Breast epithelium (tissue), 4 donors: ENCODE data around the gene OR4D1. TPM values are rescaled to one million over a fixed set of nuclear protein-coding genes. Genes with fewer than 3 reads are reported as not detected.

Experiments used
- DNase-seq, 2 donors: peaks; one replicate each; pipeline ENCODE4 v3.0.0-alpha.2; 2019; ENCODE audit warnings: low spot score in 2 of 2
- H3K27ac ChIP-seq, 2 donors: fragments of 200-600 bp; sonication (generic) in 1 of 2; one replicate each; pipeline ENCODE4 v1.5.1; 2016 to 2019; ENCODE audit warnings: mild to moderate bottlenecking in 1 of 2
- H3K27me3 ChIP-seq, 2 donors: fragments of 200-600 bp; sonication (generic) in 1 of 2; one replicate each; pipeline versions ENCODE4 v1.5.1 to v1.6.0; 2017 to 2019; ENCODE audit warnings: control low read depth in 1 of 2, mild to moderate bottlenecking in 1 of 2
- H3K36me3 ChIP-seq: fragments of 200-600 bp; one replicate; pipeline ENCODE4 v1.5.1; 2019
- H3K4me1 ChIP-seq, 2 donors: fragments of 200-600 bp; sonication (generic); one replicate each; pipeline ENCODE4 v1.5.1; 2016 to 2019; ENCODE audit warnings: control low read depth in 1 of 2
- H3K4me3 ChIP-seq, 3 donors: fragments of 200-600 bp; sonication (generic); 1 replicate in 2 of 3; 2 replicates in 1 of 3; pipeline ENCODE4 v1.5.1; 2016 to 2019; ENCODE audit warnings: mild to moderate bottlenecking in 3 of 3, moderate library complexity in 2 of 3
- H3K9me3 ChIP-seq, 2 donors: fragments of 200-600 bp; sonication (generic) in 1 of 2; one replicate each; pipeline ENCODE4 v1.5.1; 2016 to 2019; ENCODE audit warnings: control low read depth in 1 of 2
- CTCF ChIP-seq, 3 donors: fragments of 450-650 bp; IDR thresholded peaks; one replicate each; pipeline ENCODE4 v1.5.1; 2016 to 2017; ENCODE audit warnings: antibody characterized with exemption in 3 of 3, mild to moderate bottlenecking in 3 of 3, moderate library complexity in 3 of 3
- POLR2A ChIP-seq: fragments of 450-650 bp; IDR thresholded peaks from one replicate; pipeline ENCODE4 v1.6.1; 2016; ENCODE audit warnings: antibody characterized with exemption, mild to moderate bottlenecking, moderate library complexity
- POLR2AphosphoS5 ChIP-seq, 3 donors: sonication (generic); formaldehyde crosslinking; IDR thresholded peaks; one replicate each; pipeline ENCODE4 v1.6.1; 2017; ENCODE audit warnings: antibody characterized with exemption in 3 of 3
- intact Hi-C: fragments of 100-400 bp; cut with DNase I; formaldehyde crosslinking; loops from one replicate; pipeline ENCODE4 v1.15.1; 2023; ENCODE audit warnings: low total_unique reads
- total RNA-seq, 3 donors: library from RNA; depleted of rRNA; stranded (reverse); fragments of >200 nt; gene quantifications; one replicate each; pipeline ENCODE4 v1.1.0, GENCODE V29; 2016

Gene OR4D1
- total RNA-seq, 3 donors from 2014 or later, result not detected

GRCh38 chr17:58161566-58161965 lies 13.4 kb downstream of the OR4D1 start:
- no peak for DNase-seq
- Histone ChIP-seq H3K27ac (no peak overlapping the region), H3K27me3 (peaks cover 0 to 23% of the 10 kb centered on the region in 2 donors), H3K4me1 (no peaks in the 10 kb centered on the region), H3K4me3 (no peak overlapping the region), H3K36me3 (no peaks in the 10 kb centered on the region), H3K9me3 (peaks cover 0 to 6% of the 10 kb centered on the region in 2 donors)
- TF ChIP-seq POLR2AphosphoS5 (IDR thresholded peaks at IDR 0.05), result no peak
- no peak for TF ChIP-seq CTCF (IDR thresholded peaks at IDR 0.05)
- TF ChIP-seq POLR2A, result no peak
- intact Hi-C loops, result no loop called here

GRCh38 chr17:58165981-58166380 lies 17.8 kb downstream of the OR4D1 start:
- Histone ChIP-seq H3K27me3 (peaks cover 0 to 25% of the 10 kb centered on the region in 2 donors), H3K9me3 (peaks cover 0 to 6% of the 10 kb centered on the region in 2 donors), H3K4me1 (no peaks in the 10 kb centered on the region), H3K36me3 (no peaks in the 10 kb centered on the region), H3K27ac (no peak overlapping the region), H3K4me3 (no peak overlapping the region)
- intact Hi-C loops, result no loop called here
- DNase-seq, result no peak
- TF ChIP-seq CTCF (IDR thresholded peaks at IDR 0.05), result no peak
- no peak for TF ChIP-seq POLR2AphosphoS5 (IDR thresholded peaks at IDR 0.05)
- no peak for TF ChIP-seq POLR2A

GRCh38 chr17:58166682-58167081 lies 18.5 kb downstream of the OR4D1 start, which contains the start of gene OR4D2:
Gene OR4D2 (plus strand): TSS chr17:58166982. CDS start chr17:58169656, 2,674 bp downstream.
- Histone ChIP-seq H3K4me1 (no peaks in the 10 kb centered on the region), H3K4me3 (no peak within 1 kb of the TSS), H3K9me3 (peaks cover 0 to 6% of the 10 kb centered on the region in 2 donors), H3K27ac (no peak within 1 kb of the TSS), H3K36me3 (no peaks in the 10 kb centered on the region), H3K27me3 (peaks cover 0 to 25% of the 10 kb centered on the region in 2 donors)
- intact Hi-C loops, result no loop called here
- DNase-seq, result no peak
- TF ChIP-seq CTCF (IDR thresholded peaks at IDR 0.05) (no peak), POLR2A (no peak), POLR2AphosphoS5 (IDR thresholded peaks at IDR 0.05) (no peak)

GRCh38 chr17:58170622-58171021 lies 22.4 kb downstream of the OR4D1 start:
- H3K4me3 ChIP-seq, result no peak overlapping the region
- intact Hi-C loops, result no loop called here
- H3K36me3 ChIP-seq, result no peaks in the 10 kb centered on the region
- H3K4me1 ChIP-seq, result no peaks in the 10 kb centered on the region
- DNase-seq, result no peak
- no peak overlapping the region for H3K27ac ChIP-seq
- TF ChIP-seq POLR2A (no peak), POLR2AphosphoS5 (IDR thresholded peaks at IDR 0.05) (no peak), CTCF (IDR thresholded peaks at IDR 0.05) (no peak)
- H3K27me3 ChIP-seq, result peaks cover 0 to 25% of the 10 kb centered on the region in 2 donors
- no peaks in the 10 kb centered on the region for H3K9me3 ChIP-seq

- Histone ChIP-seq H3K4me1 (no peaks in the 10 kb centered on the region), H3K27ac (no peak overlapping the region), H3K9me3 (no peaks in the 10 kb centered on the region), H3K36me3 (no peaks in the 10 kb centered on the region), H3K4me3 (no peak overlapping the region), H3K27me3 (peaks cover 0 to 20% of the 10 kb centered on the region in 2 donors)
- peak in 1 of 3 donors; percentile 27 for TF ChIP-seq CTCF (IDR thresholded peaks at IDR 0.05)
- TF ChIP-seq POLR2A, result no peak
- no peak for DNase-seq
- intact Hi-C loops, result no loop called here
These were observed 24.3 kb downstream of the OR4D1 start for GRCh38 chr17:58172369-58173071.
